Peyer's patch (tissue), 4 donors: ENCODE results near the gene ING1. TPM values are rescaled to one million over a fixed set of nuclear protein-coding genes. Genes with fewer than 3 reads are reported as not detected.
A peak's percentile ranks its signal among the peaks of the same experiment; 100 is the strongest.

ENCODE experiments used
- DNase-seq, 3 donors: peaks; one replicate each; pipeline ENCODE4 v3.0.0-alpha.2; 2017 to 2019
- H3K27ac ChIP-seq, 4 donors: fragments of 200-600 bp; sonication (generic); one replicate each; pipeline ENCODE4 v1.5.1; 2016 to 2019
- H3K27me3 ChIP-seq, 2 donors: fragments of 200-600 bp; sonication (generic); one replicate each; pipeline ENCODE4 v1.5.1; 2019
- H3K36me3 ChIP-seq, 3 donors: fragments of 200-600 bp; sonication (generic); one replicate each; pipeline ENCODE4 v1.5.1; 2016 to 2019
- H3K4me1 ChIP-seq, 4 donors: fragments of 200-600 bp; sonication (generic); one replicate each; pipeline ENCODE4 v1.5.1; 2016 to 2019
- H3K4me3 ChIP-seq, 4 donors: fragments of 200-600 bp; sonication (generic); 1 replicate in 3 of 4; 2 replicates in 1 of 4; pipeline ENCODE4 v1.5.1; 2016 to 2019; ENCODE audit warnings: mild to moderate bottlenecking in 1 of 4
- H3K9me3 ChIP-seq, 4 donors: fragments of 200-600 bp; sonication (generic); one replicate each; pipeline ENCODE4 v1.5.1; 2016 to 2019; ENCODE audit warnings: mild to moderate bottlenecking in 1 of 4
- CTCF ChIP-seq, 6 experiments: fragments of 450-650 bp in 4 of 6; fragments of 200-600 bp in 2 of 6; sonication (generic) in 1 of 6; IDR thresholded peaks; one replicate each; pipeline ENCODE4 v1.5.1; 2017 to 2019; ENCODE audit warnings: antibody characterized with exemption in 6 of 6, mild to moderate bottlenecking in 3 of 6, moderate library complexity in 1 of 6
- POLR2A ChIP-seq, 2 donors: fragments of 450-650 bp; IDR thresholded peaks; one replicate each; pipeline ENCODE4 v1.5.1; 2017; ENCODE audit warnings: antibody characterized with exemption in 2 of 2, mild to moderate bottlenecking in 2 of 2, moderate library complexity in 2 of 2
- total RNA-seq, 4 donors: library from RNA; depleted of rRNA; stranded (reverse); fragments of >200 nt; gene quantifications; one replicate each; pipeline ENCODE4 v1.1.0, GENCODE V29; 2016

Gene ING1
- total RNA-seq, 4 donors from 2014 or later: 7.4 to 40.4 (median 21.7) TPM

- Histone ChIP-seq H3K36me3 (peaks cover 0 to 4% (median 0%) of the 10 kb centered on the region in 3 donors), H3K4me3 (peak within 1 kb of the TSS; percentile 49 to 95 (median 72)), H3K27ac (peak within 1 kb of the TSS; percentile 67 to 92 (median 84)), H3K4me1 (peaks cover 0 to 17% (median 4%) of the 10 kb centered on the region in 4 donors), H3K27me3 (no peaks in the 10 kb centered on the region), H3K9me3 (no peaks in the 10 kb centered on the region)
- DNase-seq: peak; percentile 94 to 98 (median 98)
- peak in 3 of 6 experiments; percentile 7 to 34 (median 29) for TF ChIP-seq CTCF (IDR thresholded peaks at IDR 0.05)
- TF ChIP-seq POLR2A (IDR thresholded peaks at IDR 0.05): peak; percentile 70 to 84
Observed at GRCh38 chr13:110705826-110706569, 7.5 kb upstream of the ING1 start, which contains the start of gene CARS2. TSS of gene CARS2 (minus strand) at chr13:110706116. CDS start at chr13:110706093, 23 bp downstream.

DNA sequence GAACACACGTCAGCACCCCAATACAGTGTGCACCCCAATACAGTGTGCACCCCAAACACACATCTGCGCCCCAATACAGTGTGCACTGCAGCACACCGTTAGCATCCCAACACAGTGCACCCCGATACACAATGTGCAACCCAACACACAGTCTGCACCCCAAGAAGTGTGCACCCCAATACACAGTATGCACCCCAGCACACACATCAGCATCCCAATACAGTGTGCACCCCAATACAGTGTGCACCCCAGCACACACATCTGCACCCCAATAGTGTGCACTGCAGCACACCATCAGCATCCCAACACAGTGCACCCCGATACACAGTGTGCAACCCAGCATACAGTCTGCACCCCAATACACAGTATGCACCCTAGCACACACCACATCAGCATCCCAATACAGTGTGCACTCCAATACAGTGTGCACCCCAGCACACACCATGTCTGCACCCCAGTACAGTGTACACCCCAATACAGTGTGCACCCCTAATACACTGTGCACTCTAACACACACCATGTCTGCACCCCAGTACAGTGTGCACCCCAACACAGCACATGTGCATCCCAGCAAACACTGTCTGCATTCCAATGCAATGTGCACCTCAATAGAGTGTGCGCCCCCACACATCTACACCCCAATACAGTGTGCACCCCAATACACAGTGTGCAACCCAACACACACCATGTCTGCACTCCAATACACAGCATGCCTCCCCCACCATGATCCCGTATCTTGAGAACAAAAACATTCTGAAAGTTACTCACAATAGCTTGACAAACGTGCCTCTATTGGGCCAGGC lies 6.7 kb upstream of the ING1 start:
- DNase-seq: no peak
- peaks cover 0 to 24% (median 5%) of the 10 kb centered on the region in 4 donors for H3K4me1 ChIP-seq
- TF ChIP-seq CTCF (IDR thresholded peaks at IDR 0.05) (no peak), POLR2A (IDR thresholded peaks at IDR 0.05) (no peak)
- H3K36me3 ChIP-seq: no peaks in the 10 kb centered on the region
- peak overlapping the region; percentile 67 to 92 (median 84) for H3K27ac ChIP-seq
- no peaks in the 10 kb centered on the region for H3K9me3 ChIP-seq
- H3K4me3 ChIP-seq: peak overlapping the region; percentile 49 to 95 (median 72)
- H3K27me3 ChIP-seq: no peaks in the 10 kb centered on the region

DNA sequence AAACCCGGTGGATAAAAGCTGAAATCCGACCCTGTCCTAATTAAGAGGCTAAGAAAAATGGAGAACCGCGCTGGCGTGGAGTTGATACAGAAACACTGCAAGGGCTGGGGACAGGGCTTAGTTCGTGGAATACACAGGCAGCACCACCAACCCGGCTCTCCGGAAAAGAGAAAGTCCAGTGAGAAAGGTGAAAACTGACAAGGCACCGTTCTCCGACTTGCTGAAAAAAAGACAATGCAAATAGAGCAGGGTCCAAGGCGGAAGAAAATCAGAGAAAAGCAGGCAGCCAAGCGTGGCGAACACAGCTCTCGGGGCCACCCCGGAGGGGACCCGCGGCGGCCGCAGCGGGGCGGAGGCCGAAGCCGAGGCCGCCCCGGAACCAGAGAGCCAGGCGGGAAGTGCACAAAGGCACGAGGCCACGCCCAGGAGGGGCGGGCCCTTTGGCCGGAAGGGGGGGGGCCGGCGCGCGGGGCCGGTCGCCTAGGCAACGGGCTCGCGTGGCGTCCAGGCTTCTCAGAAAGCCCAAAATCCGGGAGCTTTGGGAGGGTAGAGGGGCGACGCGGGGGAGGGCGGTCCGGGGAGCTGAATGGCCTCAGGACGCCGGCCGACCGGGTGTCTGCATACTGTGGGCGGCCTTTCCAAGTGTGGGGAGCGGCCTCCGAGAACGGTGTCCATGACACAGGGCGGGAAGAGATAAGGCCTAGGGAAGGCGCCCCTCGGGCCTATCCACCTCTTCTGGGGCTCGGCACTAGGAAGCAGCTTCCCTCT lies 1.2 kb upstream of the ING1 start:
- peak; percentile 86 to 94 (median 93) for DNase-seq
- H3K36me3 ChIP-seq: no peaks in the 10 kb centered on the region
- no peak for TF ChIP-seq CTCF (IDR thresholded peaks at IDR 0.05)
- peak; percentile 92 to 95 for TF ChIP-seq POLR2A (IDR thresholded peaks at IDR 0.05)
- peaks cover 0 to 16% (median 2%) of the 10 kb centered on the region in 4 donors for H3K4me1 ChIP-seq
- no peaks in the 10 kb centered on the region for H3K27me3 ChIP-seq
- H3K27ac ChIP-seq: peak overlapping the region; percentile 98 to 99 (median 99)
- peak overlapping the region; percentile 71 to 94 (median 78) for H3K4me3 ChIP-seq
- no peaks in the 10 kb centered on the region for H3K9me3 ChIP-seq

DNA sequence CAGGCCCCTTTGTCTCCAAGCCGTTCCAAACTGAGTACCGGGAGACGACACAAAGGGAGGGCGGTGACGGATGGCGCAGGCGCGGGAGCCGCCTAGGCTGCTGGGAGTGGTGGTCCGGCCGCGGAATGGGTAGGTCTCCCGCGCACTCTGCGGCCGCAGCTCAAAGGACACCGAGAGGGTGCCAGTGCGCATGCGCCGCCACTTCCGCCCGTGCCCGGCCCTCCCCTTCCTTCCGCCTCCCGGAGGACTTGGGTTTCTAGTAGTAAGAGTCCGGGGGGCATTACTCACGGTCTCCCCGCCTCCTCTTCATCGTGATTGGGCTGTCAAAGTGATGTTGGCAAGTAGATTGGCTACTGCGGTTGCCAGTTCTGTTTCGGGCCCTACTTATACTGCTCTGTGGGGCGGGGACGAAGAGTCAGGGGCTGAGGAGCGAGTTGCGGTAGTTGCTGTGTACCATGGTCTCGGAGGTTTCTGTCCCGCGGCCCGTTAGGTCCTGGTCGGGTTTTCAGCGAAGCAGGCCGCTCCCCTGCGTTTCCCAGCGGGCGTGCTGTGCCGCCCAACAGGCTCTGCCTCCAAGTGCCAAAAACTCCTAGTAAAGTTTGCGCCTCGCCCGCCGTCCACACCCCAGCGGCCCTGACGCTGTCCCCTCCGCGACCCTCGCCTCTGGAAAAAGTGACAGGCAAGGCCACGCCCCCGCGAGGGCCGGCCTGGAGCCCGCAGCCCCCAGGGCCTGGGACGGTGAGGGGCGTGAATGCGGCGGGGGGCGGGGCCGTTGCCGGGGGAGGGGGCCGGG lies 455 bp upstream of the ING1 start:
- TF ChIP-seq POLR2A (IDR thresholded peaks at IDR 0.05) (peak; percentile 100), CTCF (IDR thresholded peaks at IDR 0.05) (no peak)
- peak; percentile 96 to 99 (median 99) for DNase-seq
- Histone ChIP-seq H3K9me3 (no peaks in the 10 kb centered on the region), H3K36me3 (no peaks in the 10 kb centered on the region), H3K4me1 (peaks cover 0 to 22% (median 2%) of the 10 kb centered on the region in 4 donors), H3K4me3 (peak overlapping the region; percentile 71 to 94 (median 78)), H3K27ac (peak overlapping the region; percentile 98 to 99 (median 99)), H3K27me3 (no peaks in the 10 kb centered on the region)
